ENCODE measurements around the gene RNASE11. TPM values are rescaled to one million over a fixed set of nuclear protein-coding genes. Genes with fewer than 3 reads are reported as not detected.

Gene RNASE11
- total and polyA plus RNA-seq, 10 of the 15 experiments (the other 5 are each of a cell fraction or from before 2014, with no cell fraction given): not detected

DNA sequence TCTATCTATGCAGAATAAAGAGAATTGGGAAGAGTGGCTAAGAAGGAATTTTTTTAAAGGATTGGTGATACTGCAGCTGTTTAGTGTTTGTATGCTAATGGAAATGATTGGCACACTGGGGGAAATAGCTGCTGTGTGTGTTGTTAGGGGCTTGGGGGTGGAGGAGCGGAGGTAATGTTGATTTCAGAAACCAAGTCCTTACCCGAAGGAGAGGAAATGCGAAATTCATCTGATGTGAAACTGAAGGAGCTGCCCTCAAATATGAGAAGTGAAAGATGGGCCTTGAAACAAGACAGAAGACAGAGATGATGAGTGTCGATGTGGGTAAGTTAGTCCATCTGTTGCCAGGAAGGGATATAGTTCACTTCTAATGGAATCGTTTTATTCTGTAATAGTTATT is 24.6 kb upstream of the RNASE11 start (continued):
- TF ChIP-seq EP300 (IDR thresholded peaks at IDR 0.05; ENCODE audit: borderline replicate concordance in 1 of 2, control insufficient read depth in 1 of 2, low read depth in 2 of 2, low read length in 2 of 2) (peak in 1 of 2 experiments; percentile 56; a peak in 1 of 4 replicates), NFYA (IDR thresholded peaks at IDR 0.05; ENCODE audit: borderline replicate concordance, low read depth, low read length) (no peak), ETV6 (conservative IDR thresholded peaks at IDR 0.05 in 1 of 2, IDR thresholded peaks at IDR 0.05 in 1 of 2; ENCODE audit: borderline replicate concordance in 1 of 2, low read depth in 1 of 2) (peak in 1 of 2 experiments; percentile 75; a peak in 2 of 4 replicates), E4F1 (IDR thresholded peaks at IDR 0.05; ENCODE audit: borderline replicate concordance, partially characterized antibody) (no peak), SMAD5 (IDR thresholded peaks at IDR 0.05; ENCODE audit: low read depth) (no peak), IRF4 (IDR thresholded peaks at IDR 0.05; ENCODE audit: low read depth, low read length) (peak; percentile 58), IKZF1 (conservative IDR thresholded peaks at IDR 0.05) (peak; percentile 39; the same call in 1 of the 2 replicates), ZBTB33 (IDR thresholded peaks at IDR 0.05) (no peak), MLLT1 (IDR thresholded peaks at IDR 0.05) (peak; percentile 33; the same call in 1 of the 2 replicates), CREB1 (IDR thresholded peaks at IDR 0.05; ENCODE audit: low read depth) (no peak)
